ENCODE data around the gene IFNAR1. TPM values are rescaled to one million over a fixed set of nuclear protein-coding genes. Genes with fewer than 3 reads are reported as not detected.

IFNAR1 gene
- total and polyA plus RNA-seq, 2 of the 8 experiments (the other 6 are each of a cell fraction or from before 2014, with no cell fraction given): 3.1 to 17.1 TPM

DNA sequence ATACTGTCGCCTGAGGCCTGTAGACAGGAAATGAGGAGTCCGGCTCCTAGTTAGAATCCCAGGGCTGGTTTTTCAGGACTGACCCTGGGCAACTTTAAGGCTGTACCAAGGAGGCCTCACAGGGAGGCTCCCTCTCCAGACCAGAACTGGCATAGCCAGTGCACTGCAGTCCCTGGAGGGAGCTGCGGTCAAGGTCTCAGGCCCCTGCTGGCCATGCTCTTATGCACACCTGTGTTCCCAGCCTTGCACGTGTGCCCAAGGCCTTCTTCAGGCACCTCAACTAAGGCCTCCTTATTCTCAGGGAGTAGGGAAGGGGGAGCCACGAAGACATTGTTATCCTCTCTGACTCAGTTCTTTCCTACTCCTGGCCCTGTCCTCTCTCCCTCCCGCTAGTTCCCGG lies 22.0 kb upstream of the IFNAR1 start (continued):
- TF ChIP-seq SIN3A (conservative IDR thresholded peaks at IDR 0.05 in 1 of 2, IDR thresholded peaks at IDR 0.05 in 1 of 2; ENCODE audit: low read depth in 1 of 2, low read length in 2 of 2): no peak
